DOHH2 (cell line): ENCODE data around the gene HMGN1.

Source experiments
- CTCF ChIP-seq: fragments of 200-600 bp; sonication (generic); IDR thresholded peaks from one replicate; pipeline ENCODE4 v1.5.1; 2014; ENCODE audit warnings: antibody characterized with exemption, mild to moderate bottlenecking, low read depth, low read length; ENCODE audit not compliant: poor library complexity, severe bottlenecking
- EZH2phosphoT487 ChIP-seq: fragments of 200-600 bp; sonication (generic); IDR thresholded peaks from 2 replicates; pipeline ENCODE4 v1.6.1; 2017; ENCODE audit warnings: borderline replicate concordance, mild to moderate bottlenecking, antibody characterized with exemption, low read length, moderate library complexity, mixed read lengths

GRCh38 chr21:39375446-39375845 lies 26.6 kb upstream of the HMGN1 start:
- no peak for TF ChIP-seq CTCF
- no peak for TF ChIP-seq EZH2phosphoT487
